ENCODE measurements around the gene TRUB2. TPM values are rescaled to one million over a fixed set of nuclear protein-coding genes. Genes with fewer than 3 reads are reported as not detected.
"Not testable (repeated sequence)": the region's sequence is repeated elsewhere in the genome, so short reads cannot be mapped to it uniquely, and the experiment has no call there.

The TRUB2 gene
- polyA plus RNA-seq, 1 donor (not counting 4 experiments of a cell fraction or from before 2014, with no cell fraction given): 17.2 TPM

DNA sequence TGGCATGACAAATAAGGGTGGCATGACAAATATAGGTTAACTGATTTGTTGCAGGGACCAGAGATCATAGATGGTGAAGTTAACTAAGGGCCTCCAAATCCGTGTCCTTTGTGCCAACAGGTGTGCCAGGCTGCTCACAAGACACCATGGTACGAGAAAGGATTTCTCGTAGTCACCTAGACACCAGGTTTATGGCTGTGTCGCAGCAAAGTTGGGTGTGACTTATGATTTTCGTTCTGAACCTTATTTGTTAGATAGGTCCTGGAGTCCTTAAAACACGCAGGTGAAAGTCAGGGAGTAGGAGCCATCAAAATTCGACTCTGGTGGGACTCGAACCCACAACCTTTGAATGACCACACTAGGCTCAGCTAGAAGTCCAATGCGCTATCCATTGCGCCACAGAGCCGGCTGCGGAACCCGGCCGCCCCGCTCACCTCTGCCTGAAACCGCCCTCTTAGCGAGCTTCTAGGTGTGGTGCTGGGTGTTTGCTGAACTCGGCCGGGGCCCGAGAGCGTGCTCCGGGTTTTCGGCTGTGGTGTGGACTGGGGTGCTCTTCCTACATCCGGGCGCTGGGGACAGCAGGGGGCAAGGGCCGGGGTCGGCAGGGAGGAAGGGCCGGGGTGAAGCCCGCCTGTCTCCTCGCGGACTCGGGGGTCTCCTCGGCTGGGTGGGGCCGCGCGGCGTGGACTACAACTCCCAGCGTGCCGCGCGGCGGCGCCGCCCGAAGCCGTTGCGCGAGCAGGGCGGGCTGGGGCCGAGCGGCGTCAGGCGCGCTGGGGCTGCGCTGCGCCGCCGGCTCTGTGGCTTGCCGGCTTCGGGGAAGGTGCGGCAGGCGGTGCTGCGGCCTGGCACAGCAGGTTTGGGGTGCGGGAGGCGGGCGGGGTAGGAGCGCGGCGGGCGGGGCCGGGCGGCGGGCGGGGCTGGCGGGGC lies 17.8 kb upstream of the TRUB2 start, which contains the start of gene SLC27A4:
SLC27A4 (plus strand) TSS at position 767 of the 930 bp plus-strand sequence. CDS start 2,606 bp downstream, outside the sequence.
- DNase-seq (ENCODE audit: low read depth, low spot score) (peak; percentile 90), FAIRE-seq (no peak)
- peaks cover 7% of the 10 kb centered on the region for H3K79me2 ChIP-seq (ENCODE audit: control insufficient read depth, insufficient read depth, low read length)
- H3K9me3 ChIP-seq (ENCODE audit: control insufficient read depth, low read depth, low read length): no peaks in the 10 kb centered on the region
- H3K4me1 ChIP-seq (ENCODE audit: control insufficient read depth, extremely low read depth, insufficient read depth, low read length): no peaks in the 10 kb centered on the region
- no peaks in the 10 kb centered on the region for H3K9me1 ChIP-seq (ENCODE audit: control insufficient read depth, extremely low read depth, insufficient read depth, low read length)
- H3K4me3 ChIP-seq (ENCODE audit: control insufficient read depth in 2 of 3, extremely low read depth in 1 of 3, insufficient read depth in 2 of 3, low read depth in 1 of 3, low read length in 3 of 3): peak within 1 kb of the TSS; percentile 89 to 95 (median 90)
- peak within 1 kb of the TSS; percentile 74 for H3K27ac ChIP-seq (ENCODE audit: control insufficient read depth, insufficient read depth, low read length)
- H3K27me3 ChIP-seq (ENCODE audit: control insufficient read depth, extremely low read depth, insufficient read depth, low read length): no peaks in the 10 kb centered on the region
- dilution Hi-C loops (cut with MboI; ENCODE audit: extremely low pct_ligation_motif_present, low sequenced_read_pairs): no loop called here
- peak within 1 kb of the TSS; percentile 87 for H3K9ac ChIP-seq (ENCODE audit: control insufficient read depth, extremely low read depth, insufficient read depth, low read length)
- peaks cover 2% of the 10 kb centered on the region for H4K20me1 ChIP-seq (ENCODE audit: control insufficient read depth, extremely low read depth, insufficient read depth, low read length)
- H3K4me2 ChIP-seq (ENCODE audit: control insufficient read depth, extremely low read depth, insufficient read depth, low read depth, low read length): peak within 1 kb of the TSS; percentile 75
- TF ChIP-seq, protein P1, sequence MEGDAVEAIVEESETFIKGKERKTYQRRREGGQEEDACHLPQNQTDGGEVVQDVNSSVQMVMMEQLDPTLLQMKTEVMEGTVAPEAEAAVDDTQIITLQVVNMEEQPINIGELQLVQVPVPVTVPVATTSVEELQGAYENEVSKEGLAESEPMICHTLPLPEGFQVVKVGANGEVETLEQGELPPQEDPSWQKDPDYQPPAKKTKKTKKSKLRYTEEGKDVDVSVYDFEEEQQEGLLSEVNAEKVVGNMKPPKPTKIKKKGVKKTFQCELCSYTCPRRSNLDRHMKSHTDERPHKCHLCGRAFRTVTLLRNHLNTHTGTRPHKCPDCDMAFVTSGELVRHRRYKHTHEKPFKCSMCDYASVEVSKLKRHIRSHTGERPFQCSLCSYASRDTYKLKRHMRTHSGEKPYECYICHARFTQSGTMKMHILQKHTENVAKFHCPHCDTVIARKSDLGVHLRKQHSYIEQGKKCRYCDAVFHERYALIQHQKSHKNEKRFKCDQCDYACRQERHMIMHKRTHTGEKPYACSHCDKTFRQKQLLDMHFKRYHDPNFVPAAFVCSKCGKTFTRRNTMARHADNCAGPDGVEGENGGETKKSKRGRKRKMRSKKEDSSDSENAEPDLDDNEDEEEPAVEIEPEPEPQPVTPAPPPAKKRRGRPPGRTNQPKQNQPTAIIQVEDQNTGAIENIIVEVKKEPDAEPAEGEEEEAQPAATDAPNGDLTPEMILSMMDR (optimal IDR thresholded peaks at IDR 0.05 in 1 of 3, IDR thresholded peaks at IDR 0.05 in 1 of 3, conservative IDR thresholded peaks at IDR 0.05 in 1 of 3; ENCODE audit: extremely low read depth in 1 of 3, insufficient read depth in 2 of 3, low read length in 3 of 3): no peak
- TF ChIP-seq EZH2 (IDR thresholded peaks at IDR 0.05; ENCODE audit: low read length): no peak
- peaks cover 19 to 20% of the 10 kb centered on the region in 2 experiments for H3K36me3 ChIP-seq (ENCODE audit: control insufficient read depth in 2 of 2, extremely low read depth in 1 of 2, insufficient read depth in 2 of 2, low read length in 2 of 2)
- peak within 1 kb of the TSS; percentile 84 for H2AFZ ChIP-seq (ENCODE audit: control insufficient read depth, low read length)

- H3K4me2 ChIP-seq (ENCODE audit: control insufficient read depth, extremely low read depth, insufficient read depth, low read depth, low read length); H3K4me1 ChIP-seq (ENCODE audit: control insufficient read depth, extremely low read depth, insufficient read depth, low read length); H2AFZ ChIP-seq (ENCODE audit: control insufficient read depth, low read length); FAIRE-seq; H3K9ac ChIP-seq (ENCODE audit: control insufficient read depth, extremely low read depth, insufficient read depth, low read length); H3K79me2 ChIP-seq (ENCODE audit: control insufficient read depth, insufficient read depth, low read length); H3K27ac ChIP-seq (ENCODE audit: control insufficient read depth, insufficient read depth, low read length); H3K9me3 ChIP-seq (ENCODE audit: control insufficient read depth, low read depth, low read length); H3K4me3 ChIP-seq (ENCODE audit: control insufficient read depth in 2 of 3, extremely low read depth in 1 of 3, insufficient read depth in 2 of 3, low read depth in 1 of 3, low read length in 3 of 3); H4K20me1 ChIP-seq (ENCODE audit: control insufficient read depth, extremely low read depth, insufficient read depth, low read length); H3K27me3 ChIP-seq (ENCODE audit: control insufficient read depth, extremely low read depth, insufficient read depth, low read length); H3K9me1 ChIP-seq (ENCODE audit: control insufficient read depth, extremely low read depth, insufficient read depth, low read length); dilution Hi-C loops (cut with MboI; ENCODE audit: extremely low pct_ligation_motif_present, low sequenced_read_pairs): not testable (repeated sequence)
- peaks cover 14% of the 10 kb centered on the region in 2 experiments for H3K36me3 ChIP-seq (ENCODE audit: control insufficient read depth in 2 of 2, extremely low read depth in 1 of 2, insufficient read depth in 2 of 2, low read length in 2 of 2)
- DNase-seq (ENCODE audit: low read depth, low spot score): peak; percentile 25
Observed at GRCh38 chr9:128338852-128339614, 16.8 kb upstream of the TRUB2 start.

All from keratinocyte (primary cell).